ENCODE measurements around the gene MYOG.

GRCh38 chr1:203104789-203105390 is 19.1 kb upstream of the MYOG start:
- no peak for TF ChIP-seq GATA3 (IDR thresholded peaks at IDR 0.05; ENCODE audit: low read depth, low read length)
- no peak for TF ChIP-seq GATA2 (IDR thresholded peaks at IDR 0.05; ENCODE audit: low read depth, low read length)

Data from SH-SY5Y (cell line).